B cell (primary cell): ENCODE data around the gene TAC1. TPM values are rescaled to one million over a fixed set of nuclear protein-coding genes. Genes with fewer than 3 reads are reported as not detected.

Experiments
- ATAC-seq: fragments of 200-7000 bp; cut with Tn5 transposase; one replicate; pipeline ENCODE4 v1.10.0; 2021; ENCODE audit warnings: low read depth, mild to moderate bottlenecking, moderate number of reproducible peaks, moderate library complexity
- CTCF ChIA-PET: fragments of 350-600 bp; sonication (Branson Sonifier 250); formaldehyde crosslinking; loops from one replicate; lab custom pipeline; 2021; ENCODE audit warnings: antibody characterized with exemption, inconsistent platforms; lab: Charles Lee
- POLR2A ChIA-PET: fragments of 350-600 bp; sonication (Branson Sonifier 250); formaldehyde crosslinking; loops from one replicate; lab custom pipeline; 2021; ENCODE audit warnings: antibody characterized with exemption; lab: Charles Lee
- DNase-seq: peaks from one replicate; pipeline ENCODE4 v3.0.0; 2013
- H2AFZ ChIP-seq: 2 replicates; pipeline ENCODE4 v1.6.1; 2012; ENCODE audit warnings: mild to moderate bottlenecking, low read depth, low read length; ENCODE audit not compliant: insufficient read depth, poor library complexity, severe bottlenecking
- H3K27ac ChIP-seq, 2 donors: 1 replicate in 1 of 2; 2 replicates in 1 of 2; pipeline ENCODE4 v1.5.1; 2012 to 2013; ENCODE audit warnings: low read length in 2 of 2, mild to moderate bottlenecking in 2 of 2, moderate library complexity in 1 of 2
- H3K27me3 ChIP-seq, 4 experiments: fragments of 200-600 bp in 1 of 4; sonication (generic) in 1 of 4; replicated peaks in 1 of 4; 1 replicate in 2 of 4; 2 replicates in 2 of 4; pipeline versions ENCODE4 v1.6.1 to v1.7.0; 2013 to 2016; ENCODE audit warnings: low read length in 3 of 4, mild to moderate bottlenecking in 2 of 4, mixed read lengths in 1 of 4, moderate library complexity in 1 of 4; ENCODE audit not compliant: insufficient read depth in 4 of 4, control insufficient read depth in 3 of 4; ENCODE audit errors: control extremely low read depth in 1 of 4
- H3K36me3 ChIP-seq, 2 experiments: replicated peaks in 1 of 2; 1 replicate in 1 of 2; 2 replicates in 1 of 2; pipeline versions ENCODE4 v1.6.1 to v1.7.1; 2013; ENCODE audit warnings: low read length in 1 of 2; ENCODE audit not compliant: insufficient read depth in 2 of 2, control insufficient read depth in 1 of 2; ENCODE audit errors: control extremely low read depth in 1 of 2, extremely low read depth in 1 of 2
- H3K4me1 ChIP-seq, 2 donors: fragments of 200-600 bp in 1 of 2; sonication (generic) in 1 of 2; 1 replicate in 1 of 2; 2 replicates in 1 of 2; pipeline versions ENCODE4 v1.5.1 to v1.6.1; 2013 to 2017; ENCODE audit warnings: low read length in 2 of 2; ENCODE audit not compliant: control insufficient read depth in 2 of 2, insufficient read depth in 2 of 2
- H3K4me2 ChIP-seq: replicated peaks from 2 replicates; pipeline ENCODE3; 2012; ENCODE audit warnings: mild to moderate bottlenecking, low read depth, low read length; ENCODE audit not compliant: poor library complexity, severe bottlenecking
- H3K4me3 ChIP-seq, 5 experiments: fragments of 200-600 bp in 1 of 5; sonication (generic) in 1 of 5; 1 replicate in 3 of 5; 2 replicates in 2 of 5; pipeline versions ENCODE4 v1.5.1 to v1.7.0; 2011 to 2016; ENCODE audit warnings: low read length in 4 of 5, mild to moderate bottlenecking in 4 of 5, low read depth in 2 of 5, control low read depth in 1 of 5, moderate library complexity in 1 of 5; ENCODE audit not compliant: insufficient read depth in 1 of 5; ENCODE audit errors: control extremely low read depth in 1 of 5, extremely low read depth in 1 of 5
- H3K79me2 ChIP-seq: fragments of 200-600 bp; sonication (generic); one replicate; pipeline ENCODE4 v1.6.0; 2016; ENCODE audit warnings: low read length; ENCODE audit not compliant: control insufficient read depth, insufficient read depth
- H3K9ac ChIP-seq: fragments of 200-600 bp; sonication (generic); 2 replicates; pipeline ENCODE4 v1.6.1; 2017; ENCODE audit warnings: mild to moderate bottlenecking, low read length, moderate library complexity
- H3K9me3 ChIP-seq, 3 donors: one replicate each; pipeline versions ENCODE4 v1.6.1 to v1.7.1; 2013; ENCODE audit warnings: low read length in 2 of 3; ENCODE audit not compliant: control insufficient read depth in 2 of 3, insufficient read depth in 1 of 3; ENCODE audit errors: control extremely low read depth in 1 of 3
- H4K20me1 ChIP-seq: 2 replicates; pipeline ENCODE4 v1.6.0; 2012; ENCODE audit warnings: mild to moderate bottlenecking, low read length; ENCODE audit not compliant: insufficient read depth, control insufficient read depth, poor library complexity, severe bottlenecking
- H3K27ac Mint-ChIP-seq: one replicate; pipeline ENCODE4 v1.8.0; 2021; ENCODE audit warnings: mixed read lengths
- H3K27me3 Mint-ChIP-seq: one replicate; pipeline ENCODE4 v1.8.0; 2021; ENCODE audit warnings: mixed read lengths
- H3K4me1 Mint-ChIP-seq: one replicate; pipeline ENCODE4 v1.8.0; 2021; ENCODE audit warnings: mixed read lengths
- H3K4me3 Mint-ChIP-seq: one replicate; pipeline ENCODE4 v1.8.0; 2021; ENCODE audit warnings: mixed read lengths
- H3K9me3 Mint-ChIP-seq: one replicate; pipeline ENCODE4 v1.8.0; 2022; ENCODE audit warnings: mixed read lengths; ENCODE audit not compliant: insufficient read depth
- EZH2 ChIP-seq: IDR thresholded peaks from 2 replicates; pipeline ENCODE4 v1.6.1; 2012; ENCODE audit warnings: borderline replicate concordance, low read depth, mild to moderate bottlenecking, moderate library complexity, low read length; ENCODE audit not compliant: insufficient read depth, poor library complexity, severe bottlenecking
- WGBS: methylation state at CpG from one replicate; pipeline ENCODE4 v1.1.5; 2013; ENCODE audit warnings: missing lambda C conversion rate; ENCODE audit not compliant: insufficient coverage; 5-methylcytosine and 5-hydroxymethylcytosine counted together
- intact Hi-C: fragments of 100-400 bp; cut with micrococcal nuclease; formaldehyde crosslinking; loops from one replicate; pipeline ENCODE4 v1.10.0; 2022
- polyA plus RNA-seq: library from polyadenylated mRNA; depleted of rRNA; stranded (reverse); fragments of >200 nt; gene quantifications from 2 replicates; pipeline ENCODE4 v1.2.3, GENCODE V29; 2012
- total RNA-seq, 2 donors: library from RNA; stranded (reverse); fragments of 120-200 nt in 1 of 2; gene quantifications; 1 replicate in 1 of 2; 2 replicates in 1 of 2; pipeline versions ENCODE4 v1.2.3 to v1.2.4, GENCODE V29; 2013 to 2022
- TF ChIP-seq, protein P1 (sequence below): fragments of 200-600 bp; IDR thresholded peaks from one replicate; pipeline ENCODE4 v1.8.0; 2022; ENCODE audit warnings: antibody characterized with exemption, mild to moderate bottlenecking

TAC1 gene
- total and polyA plus RNA-seq, 2 donors (not counting 1 experiment from before 2014, with no cell fraction given): not detected

DNA sequence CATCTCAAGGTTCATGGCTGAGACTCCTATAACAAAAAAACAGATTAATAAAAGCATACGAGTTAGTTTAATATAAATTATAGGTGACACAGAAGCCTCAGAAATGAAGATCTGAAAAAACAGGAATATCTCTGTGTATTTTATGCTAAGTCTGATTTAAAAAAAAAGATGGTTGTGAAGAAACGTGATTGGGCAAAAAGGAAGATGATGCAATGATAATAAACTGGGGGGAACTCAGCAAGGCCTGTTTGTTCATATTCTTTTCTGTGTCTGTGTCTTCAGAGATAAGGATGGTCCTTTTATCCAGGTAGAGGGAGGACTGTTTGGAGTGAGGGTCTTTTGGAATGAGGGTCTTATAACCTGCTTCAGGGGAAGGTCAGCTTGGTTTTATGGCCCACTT, 25.9 kb downstream of the TAC1 start:
- CTCF ChIA-PET: no interaction called here
- intact Hi-C loops: no loop called here
- TF ChIP-seq EZH2: no peak
- TF ChIP-seq, protein P1, sequence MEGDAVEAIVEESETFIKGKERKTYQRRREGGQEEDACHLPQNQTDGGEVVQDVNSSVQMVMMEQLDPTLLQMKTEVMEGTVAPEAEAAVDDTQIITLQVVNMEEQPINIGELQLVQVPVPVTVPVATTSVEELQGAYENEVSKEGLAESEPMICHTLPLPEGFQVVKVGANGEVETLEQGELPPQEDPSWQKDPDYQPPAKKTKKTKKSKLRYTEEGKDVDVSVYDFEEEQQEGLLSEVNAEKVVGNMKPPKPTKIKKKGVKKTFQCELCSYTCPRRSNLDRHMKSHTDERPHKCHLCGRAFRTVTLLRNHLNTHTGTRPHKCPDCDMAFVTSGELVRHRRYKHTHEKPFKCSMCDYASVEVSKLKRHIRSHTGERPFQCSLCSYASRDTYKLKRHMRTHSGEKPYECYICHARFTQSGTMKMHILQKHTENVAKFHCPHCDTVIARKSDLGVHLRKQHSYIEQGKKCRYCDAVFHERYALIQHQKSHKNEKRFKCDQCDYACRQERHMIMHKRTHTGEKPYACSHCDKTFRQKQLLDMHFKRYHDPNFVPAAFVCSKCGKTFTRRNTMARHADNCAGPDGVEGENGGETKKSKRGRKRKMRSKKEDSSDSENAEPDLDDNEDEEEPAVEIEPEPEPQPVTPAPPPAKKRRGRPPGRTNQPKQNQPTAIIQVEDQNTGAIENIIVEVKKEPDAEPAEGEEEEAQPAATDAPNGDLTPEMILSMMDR: no peak
- Mint-ChIP-seq H3K4me1 (no peaks in the 10 kb centered on the region), H3K9me3 (no peaks in the 10 kb centered on the region), H3K4me3 (no peak overlapping the region), H3K27ac (no peak overlapping the region), H3K27me3 (peaks cover 4% of the 10 kb centered on the region)
- H3K9me3 ChIP-seq: no peaks in the 10 kb centered on the region
- no peaks in the 10 kb centered on the region for H3K79me2 ChIP-seq
- no peaks in the 10 kb centered on the region for H3K36me3 ChIP-seq
- H3K4me3 ChIP-seq: no peak overlapping the region
- H4K20me1 ChIP-seq: no peaks in the 10 kb centered on the region
- H2AFZ ChIP-seq: no peak overlapping the region
- POLR2A ChIA-PET: no interaction called here
- DNase-seq (no peak), ATAC-seq (no peak)
- H3K4me1 ChIP-seq: no peaks in the 10 kb centered on the region
- no peaks in the 10 kb centered on the region for H3K27me3 ChIP-seq
- WGBS: 100% methylated on average over 1 of the region's 2 CpGs
- no peak overlapping the region for H3K9ac ChIP-seq
- H3K4me2 ChIP-seq: no peak overlapping the region
- no peak overlapping the region for H3K27ac ChIP-seq

DNA sequence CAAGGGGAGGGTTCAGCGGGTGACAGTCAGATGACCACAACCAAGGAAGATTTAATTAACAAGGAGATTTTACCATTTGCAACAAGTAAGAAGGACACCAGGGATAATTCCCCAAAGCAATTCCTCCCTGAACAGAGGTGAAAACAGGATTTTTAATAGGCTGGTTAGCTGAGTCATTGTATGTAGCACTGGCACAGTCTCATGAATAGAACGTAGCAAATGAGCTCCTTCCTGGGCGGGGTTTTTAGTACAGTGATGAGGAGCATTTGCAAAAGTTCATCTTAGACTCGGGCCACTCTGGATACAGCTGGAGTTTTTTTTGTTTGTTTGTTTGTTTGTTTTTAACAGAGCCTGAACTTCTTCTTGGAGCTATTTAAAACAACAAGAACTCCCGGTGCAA, 39.0 kb downstream of the TAC1 start:
- no peaks in the 10 kb centered on the region for H3K9me3 ChIP-seq
- intact Hi-C loops: no loop called here
- no peak overlapping the region for H3K4me3 ChIP-seq
- Mint-ChIP-seq H3K4me1 (no peaks in the 10 kb centered on the region), H3K27me3 (no peaks in the 10 kb centered on the region), H3K9me3 (no peaks in the 10 kb centered on the region), H3K4me3 (no peak overlapping the region), H3K27ac (no peak overlapping the region)
- no peak overlapping the region for H2AFZ ChIP-seq
- CTCF ChIA-PET: no interaction called here
- no peak overlapping the region for H3K27ac ChIP-seq
- H3K36me3 ChIP-seq: no peaks in the 10 kb centered on the region
- no peaks in the 10 kb centered on the region for H3K79me2 ChIP-seq
- DNase-seq (no peak), ATAC-seq (no peak)
- H3K4me2 ChIP-seq: no peak overlapping the region
- TF ChIP-seq, protein P1: no peak
- TF ChIP-seq EZH2: no peak
- no peaks in the 10 kb centered on the region for H3K4me1 ChIP-seq
- no peaks in the 10 kb centered on the region for H3K27me3 ChIP-seq
- POLR2A ChIA-PET: no interaction called here
- no peaks in the 10 kb centered on the region for H4K20me1 ChIP-seq
- no peak overlapping the region for H3K9ac ChIP-seq
- no CpG with 5 or more reads among the region's 5 CpGs for WGBS
